Spleen (tissue), 7 donors: ENCODE results near the gene SBK2.

Experiments used
- CTCF ChIP-seq, 11 experiments: fragments of 200-600 bp in 7 of 11; fragments of 450-650 bp in 4 of 11; sonication (generic) in 4 of 11; IDR thresholded peaks in 8 of 11; conservative IDR thresholded peaks in 3 of 11; 1 replicate in 7 of 11; 2 replicates in 4 of 11; pipeline versions ENCODE4 v1.4.0 to v1.8.0; 2016 to 2021; ENCODE audit warnings: antibody characterized with exemption in 11 of 11, inconsistent platforms in 4 of 11, mild to moderate bottlenecking in 1 of 11
- POLR2A ChIP-seq, 3 donors: fragments of 450-650 bp; IDR thresholded peaks; one replicate each; pipeline ENCODE4 v1.5.1; 2017; ENCODE audit warnings: antibody characterized with exemption in 3 of 3, mild to moderate bottlenecking in 1 of 3
- POLR2AphosphoS5 ChIP-seq, 3 donors: sonication (generic); formaldehyde crosslinking; IDR thresholded peaks; one replicate each; pipeline ENCODE4 v1.5.1; 2017; ENCODE audit warnings: antibody characterized with exemption in 3 of 3
- donor health status: DM: no; HTN: no; CAD: no; lungs with moderate emphysema.
- donor health status: DM: no; HTN: no; CAD: no.
- donor health status: DM: no; HTN: no; CAD: no.

GRCh38 chr19:55486971-55487923 lies 49.7 kb downstream of the SBK2 start:
- TF ChIP-seq CTCF (IDR thresholded peaks at IDR 0.05 in 8 of 11, conservative IDR thresholded peaks at IDR 0.05 in 3 of 11) = no peak
- no peak for TF ChIP-seq POLR2A (IDR thresholded peaks at IDR 0.05)
- TF ChIP-seq POLR2AphosphoS5 (IDR thresholded peaks at IDR 0.05) = no peak
